HG03354 (cell line): ENCODE measurements around the gene TMEM125.

Source experiments
- ATAC-seq: cut with Tn5 transposase; IDR thresholded peaks from one replicate; pipeline ENCODE4 v1.9.1; 2021; ENCODE audit warnings: mild to moderate bottlenecking; ENCODE audit not compliant: unreplicated experiment, poor library complexity, severe bottlenecking

TMEM125 gene

GRCh38 chr1:43322506-43322905, 52.7 kb downstream of the TMEM125 start:
- no peak for ATAC-seq
